Activated naive CD8-positive, alpha-beta T cell treated with anti-CD3 and anti-CD28 coated beads, Interleukin-2, amount 10 ng/mL, durations not matched to agents 7 days and 5 days (primary cell): ENCODE data around the gene VTI1A. TPM values are rescaled to one million over a fixed set of nuclear protein-coding genes. Genes with fewer than 3 reads are reported as not detected.
"Not testable (repeated sequence)": the region's sequence is repeated elsewhere in the genome, so short reads cannot be mapped to it uniquely, and the experiment has no call there.

Experiments
- ATAC-seq: fragments of 150-1000 bp; cut with Tn5 transposase; one replicate; pipeline ENCODE4 v1.10.0; 2021; ENCODE audit warnings: low read depth, moderate library complexity
- POLR2A ChIA-PET: fragments of 350-600 bp; sonication (Branson Sonifier 250); formaldehyde crosslinking; loops from one replicate; lab custom pipeline; 2021; ENCODE audit warnings: antibody characterized with exemption; lab: Charles Lee
- DNase-seq: peaks from one replicate; pipeline ENCODE4 v3.0.0; 2021
- H3K27ac Mint-ChIP-seq: one replicate; pipeline ENCODE4 v1.8.0; 2022; ENCODE audit warnings: mild to moderate bottlenecking, mixed read lengths
- H3K27me3 Mint-ChIP-seq: one replicate; pipeline ENCODE4 v1.8.0; 2022; ENCODE audit warnings: mild to moderate bottlenecking, moderate library complexity, mixed read lengths
- H3K36me3 Mint-ChIP-seq: one replicate; pipeline ENCODE4 v1.8.0; 2021; ENCODE audit warnings: mild to moderate bottlenecking, mixed read lengths
- H3K4me1 Mint-ChIP-seq: one replicate; pipeline ENCODE4 v1.8.0; 2021; ENCODE audit warnings: mixed read lengths
- H3K4me3 Mint-ChIP-seq: one replicate; pipeline ENCODE4 v1.8.0; 2022; ENCODE audit warnings: mild to moderate bottlenecking, moderate library complexity, mixed read lengths
- H3K9me3 Mint-ChIP-seq: one replicate; pipeline ENCODE4 v1.8.0; 2021; ENCODE audit warnings: mixed read lengths
- total RNA-seq, 2 experiments: library from RNA; stranded (reverse); gene quantifications; one replicate each; pipeline ENCODE4 v1.2.3, GENCODE V29; 2021

The VTI1A gene
- total RNA-seq, 2 experiments from 2014 or later = 43.2 to 45.1 TPM

GRCh38 chr10:112542823-112543222, 95.8 kb downstream of the VTI1A start:
- DNase-seq, H3K4me1 Mint-ChIP-seq, H3K4me3 Mint-ChIP-seq, H3K9me3 Mint-ChIP-seq, POLR2A ChIA-PET, H3K27ac Mint-ChIP-seq, ATAC-seq, H3K27me3 Mint-ChIP-seq: not testable (repeated sequence)
- H3K36me3 Mint-ChIP-seq = peaks cover 44% of the 10 kb centered on the region

- H3K4me3 Mint-ChIP-seq = no peak overlapping the region
- DNase-seq = no peak
- H3K36me3 Mint-ChIP-seq = peaks cover 30% of the 10 kb centered on the region
- POLR2A ChIA-PET = no interaction called here
- no peak for ATAC-seq
- H3K27ac Mint-ChIP-seq = no peak overlapping the region
- no peaks in the 10 kb centered on the region for H3K27me3 Mint-ChIP-seq
- H3K9me3 Mint-ChIP-seq = peaks cover 6% of the 10 kb centered on the region
- H3K4me1 Mint-ChIP-seq = no peaks in the 10 kb centered on the region
Observed at GRCh38 chr10:112546474-112546873, 99.5 kb downstream of the VTI1A start.

- Mint-ChIP-seq H3K4me1 (no peaks in the 10 kb centered on the region), H3K27ac (no peak overlapping the region), H3K9me3 (no peaks in the 10 kb centered on the region), H3K27me3 (no peaks in the 10 kb centered on the region), H3K36me3 (peaks cover 20% of the 10 kb centered on the region), H3K4me3 (no peak overlapping the region)
- DNase-seq = no peak
- no peak for ATAC-seq
- POLR2A ChIA-PET = no interaction called here
Observed at GRCh38 chr10:112548535-112549276, 101.7 kb downstream of the VTI1A start.

- peaks cover 12% of the 10 kb centered on the region for H3K36me3 Mint-ChIP-seq
- ATAC-seq = no peak
- POLR2A ChIA-PET = no interaction called here
- H3K27ac Mint-ChIP-seq = no peak overlapping the region
- H3K9me3 Mint-ChIP-seq = no peaks in the 10 kb centered on the region
- H3K4me3 Mint-ChIP-seq = no peak overlapping the region
- no peak for DNase-seq
- no peaks in the 10 kb centered on the region for H3K27me3 Mint-ChIP-seq
- no peaks in the 10 kb centered on the region for H3K4me1 Mint-ChIP-seq
Observed at GRCh38 chr10:112552593-112553110, 105.6 kb downstream of the VTI1A start.

- Mint-ChIP-seq H3K27ac (no peak overlapping the region), H3K4me3 (no peak overlapping the region), H3K36me3 (peaks cover 12% of the 10 kb centered on the region), H3K9me3 (no peaks in the 10 kb centered on the region), H3K27me3 (no peaks in the 10 kb centered on the region), H3K4me1 (no peaks in the 10 kb centered on the region)
- POLR2A ChIA-PET = no interaction called here
- no peak for DNase-seq
- no peak for ATAC-seq
Observed at GRCh38 chr10:112553315-112553714, 106.3 kb downstream of the VTI1A start.

GRCh38 chr10:112554263-112554662, 107.2 kb downstream of the VTI1A start:
- H3K4me1 Mint-ChIP-seq = peaks cover 1% of the 10 kb centered on the region
- DNase-seq (no peak), ATAC-seq (no peak)
- H3K36me3 Mint-ChIP-seq = peaks cover 8% of the 10 kb centered on the region
- POLR2A ChIA-PET = no interaction called here
- H3K27ac Mint-ChIP-seq = no peak overlapping the region
- no peaks in the 10 kb centered on the region for H3K27me3 Mint-ChIP-seq
- H3K4me3 Mint-ChIP-seq = no peak overlapping the region
- no peaks in the 10 kb centered on the region for H3K9me3 Mint-ChIP-seq

GRCh38 chr10:112557197-112557596, 110.2 kb downstream of the VTI1A start:
- no peak for ATAC-seq
- no peak overlapping the region for H3K27ac Mint-ChIP-seq
- no peaks in the 10 kb centered on the region for H3K27me3 Mint-ChIP-seq
- DNase-seq = no peak
- H3K4me3 Mint-ChIP-seq = no peak overlapping the region
- no peaks in the 10 kb centered on the region for H3K9me3 Mint-ChIP-seq
- H3K36me3 Mint-ChIP-seq = peaks cover 6% of the 10 kb centered on the region
- POLR2A ChIA-PET = no interaction called here
- peaks cover 3% of the 10 kb centered on the region for H3K4me1 Mint-ChIP-seq

- ATAC-seq (no peak), DNase-seq (no peak)
- H3K4me1 Mint-ChIP-seq = peaks cover 3% of the 10 kb centered on the region
- no peaks in the 10 kb centered on the region for H3K9me3 Mint-ChIP-seq
- no peaks in the 10 kb centered on the region for H3K27me3 Mint-ChIP-seq
- peaks cover 2% of the 10 kb centered on the region for H3K36me3 Mint-ChIP-seq
- POLR2A ChIA-PET = no interaction called here
- no peak overlapping the region for H3K4me3 Mint-ChIP-seq
- H3K27ac Mint-ChIP-seq = no peak overlapping the region
Observed at GRCh38 chr10:112558476-112559142, 111.6 kb downstream of the VTI1A start.

GRCh38 chr10:112559349-112559748, 112.3 kb downstream of the VTI1A start:
- Mint-ChIP-seq H3K27me3 (no peaks in the 10 kb centered on the region), H3K36me3 (peaks cover 2% of the 10 kb centered on the region), H3K4me1 (peaks cover 3% of the 10 kb centered on the region), H3K9me3 (no peaks in the 10 kb centered on the region), H3K27ac (no peak overlapping the region), H3K4me3 (no peak overlapping the region)
- no peak for DNase-seq
- POLR2A ChIA-PET = no interaction called here
- no peak for ATAC-seq

GRCh38 chr10:112562122-112562521, 115.1 kb downstream of the VTI1A start:
- POLR2A ChIA-PET = no interaction called here
- DNase-seq = no peak
- Mint-ChIP-seq H3K27me3 (no peaks in the 10 kb centered on the region), H3K36me3 (no peaks in the 10 kb centered on the region), H3K4me3 (no peak overlapping the region), H3K9me3 (no peaks in the 10 kb centered on the region), H3K4me1 (peaks cover 3% of the 10 kb centered on the region), H3K27ac (no peak overlapping the region)
- no peak for ATAC-seq

- ATAC-seq (no peak), DNase-seq (no peak)
- Mint-ChIP-seq H3K4me1 (peaks cover 3% of the 10 kb centered on the region), H3K36me3 (no peaks in the 10 kb centered on the region), H3K27ac (no peak overlapping the region), H3K4me3 (no peak overlapping the region), H3K9me3 (no peaks in the 10 kb centered on the region), H3K27me3 (no peaks in the 10 kb centered on the region)
- POLR2A ChIA-PET = no interaction called here
Observed at GRCh38 chr10:112562809-112563663, 116.0 kb downstream of the VTI1A start.

GRCh38 chr10:112564337-112564736, 117.3 kb downstream of the VTI1A start:
- no peaks in the 10 kb centered on the region for H3K36me3 Mint-ChIP-seq
- no peak for ATAC-seq
- H3K4me1 Mint-ChIP-seq = peaks cover 2% of the 10 kb centered on the region
- H3K4me3 Mint-ChIP-seq = no peak overlapping the region
- POLR2A ChIA-PET = no interaction called here
- H3K27me3 Mint-ChIP-seq = no peaks in the 10 kb centered on the region
- no peak overlapping the region for H3K27ac Mint-ChIP-seq
- no peaks in the 10 kb centered on the region for H3K9me3 Mint-ChIP-seq
- DNase-seq = no peak

GRCh38 chr10:112565434-112566053, 118.5 kb downstream of the VTI1A start:
- no peak overlapping the region for H3K27ac Mint-ChIP-seq
- POLR2A ChIA-PET = no interaction called here
- no peaks in the 10 kb centered on the region for H3K4me1 Mint-ChIP-seq
- DNase-seq (no peak), ATAC-seq (no peak)
- H3K9me3 Mint-ChIP-seq = no peaks in the 10 kb centered on the region
- H3K36me3 Mint-ChIP-seq = no peaks in the 10 kb centered on the region
- no peaks in the 10 kb centered on the region for H3K27me3 Mint-ChIP-seq
- H3K4me3 Mint-ChIP-seq = no peak overlapping the region
